ACC112 (cell line): ENCODE measurements around the gene COX10.

Experiments used
- H2AFZ ChIP-seq: fragments of 200-600 bp; sonication (generic); one replicate; pipeline ENCODE4 v1.6.0; 2017; ENCODE audit warnings: antibody characterized with exemption, low read length; ENCODE audit not compliant: unreplicated experiment
- H3K27ac ChIP-seq: fragments of 200-600 bp; sonication (generic); 2 replicates; pipeline ENCODE4 v1.5.1; 2014; ENCODE audit warnings: low read depth, mild to moderate bottlenecking, antibody characterized with exemption, low read length, moderate library complexity
- H3K27me3 ChIP-seq: fragments of 200-600 bp; sonication (generic); 2 replicates; pipeline ENCODE4 v1.6.1; 2014; ENCODE audit warnings: mild to moderate bottlenecking, antibody characterized with exemption, low read length, moderate library complexity, mixed read lengths; ENCODE audit not compliant: insufficient read depth
- H3K36me3 ChIP-seq: fragments of 200-600 bp; sonication (generic); 2 replicates; pipeline ENCODE4 v1.6.1; 2016; ENCODE audit warnings: mild to moderate bottlenecking, antibody characterized with exemption, low read length, moderate library complexity, mixed read lengths; ENCODE audit not compliant: insufficient read depth
- H3K4me1 ChIP-seq: fragments of 200-600 bp; sonication (generic); one replicate; pipeline ENCODE4 v1.6.1; 2016; ENCODE audit warnings: low read length, mixed read lengths; ENCODE audit not compliant: insufficient read depth, unreplicated experiment, control insufficient read depth
- H3K4me3 ChIP-seq: fragments of 200-600 bp; sonication (generic); 2 replicates; pipeline ENCODE4 v1.5.1; 2014; ENCODE audit warnings: mild to moderate bottlenecking, low read depth, low read length
- H3K79me2 ChIP-seq: fragments of 200-600 bp; sonication (generic); one replicate; pipeline ENCODE4 v1.6.0; 2016; ENCODE audit warnings: low read length; ENCODE audit not compliant: control insufficient read depth, unreplicated experiment, insufficient read depth

COX10 gene

DNA sequence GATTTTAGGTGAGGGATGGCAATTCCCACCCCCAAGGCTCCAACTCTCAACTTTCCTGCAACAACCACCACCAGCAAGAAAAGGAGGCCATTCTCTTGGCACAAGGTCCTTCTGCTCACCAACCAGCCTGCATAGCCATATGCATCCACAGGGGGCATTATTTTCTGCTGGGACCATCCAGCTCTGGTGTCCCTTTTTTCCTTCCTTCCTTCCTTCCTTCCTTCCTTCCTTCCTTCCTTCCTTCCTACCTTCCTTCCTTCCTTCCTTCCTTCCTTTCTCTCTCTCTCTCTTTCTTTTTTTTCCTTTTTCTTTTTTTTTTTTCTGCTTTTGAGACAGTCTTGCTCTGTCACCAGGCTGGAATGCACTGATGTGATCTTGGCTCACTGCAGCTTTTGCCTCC is 21.1 kb upstream of the COX10 start:
- Histone ChIP-seq H3K27me3 (no peaks in the 10 kb centered on the region), H3K79me2 (peaks cover 7% of the 10 kb centered on the region), H2AFZ (no peak overlapping the region), H3K4me1 (peaks cover 8% of the 10 kb centered on the region), H3K27ac (no peak overlapping the region), H3K4me3 (no peak overlapping the region), H3K36me3 (no peaks in the 10 kb centered on the region)

DNA sequence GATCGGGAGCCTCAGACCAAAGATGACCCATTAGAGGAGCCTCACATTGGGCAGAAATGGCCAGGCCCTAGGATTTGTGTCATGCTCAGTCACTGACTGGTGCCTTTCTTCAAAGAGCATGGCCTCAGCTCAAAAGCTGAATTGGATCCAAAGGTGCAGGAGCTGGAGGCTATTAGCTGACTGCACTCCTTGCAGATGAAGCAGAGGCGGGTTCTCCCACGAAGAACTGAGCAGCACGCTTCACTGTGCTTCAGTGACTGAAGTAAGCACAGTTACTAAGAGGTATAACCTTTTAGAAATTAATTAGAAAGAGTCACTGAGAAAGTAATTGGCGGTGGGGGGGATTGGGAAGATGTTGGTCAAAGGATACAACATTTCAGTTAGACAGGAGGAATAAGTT is 18.7 kb upstream of the COX10 start:
- no peaks in the 10 kb centered on the region for H3K27me3 ChIP-seq
- no peak overlapping the region for H3K4me3 ChIP-seq
- H3K4me1 ChIP-seq = no peaks in the 10 kb centered on the region
- H3K36me3 ChIP-seq = no peaks in the 10 kb centered on the region
- H3K27ac ChIP-seq = no peak overlapping the region
- no peak overlapping the region for H2AFZ ChIP-seq
- H3K79me2 ChIP-seq = peaks cover 12% of the 10 kb centered on the region

DNA sequence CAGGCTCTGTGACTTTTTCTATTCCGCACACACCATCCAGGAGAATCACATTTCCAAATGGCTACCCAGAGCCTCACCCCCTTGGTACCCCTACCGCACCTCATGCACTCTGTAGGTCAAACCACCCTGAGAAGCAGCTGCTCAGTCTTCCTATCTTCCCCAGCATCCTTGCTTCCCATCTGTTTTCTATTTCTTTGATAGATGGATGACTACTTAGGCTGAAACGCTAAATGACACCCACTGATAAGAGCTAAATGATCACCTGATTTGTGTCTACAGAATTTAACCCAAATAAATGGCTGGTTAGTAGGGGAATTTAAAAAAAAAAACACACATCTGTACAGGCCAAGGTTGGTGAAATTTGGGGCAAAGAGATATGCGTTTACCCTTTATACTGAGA is 17.6 kb upstream of the COX10 start:
- Histone ChIP-seq H3K27me3 (no peaks in the 10 kb centered on the region), H2AFZ (no peak overlapping the region), H3K27ac (no peak overlapping the region), H3K4me1 (no peaks in the 10 kb centered on the region), H3K36me3 (peaks cover 7% of the 10 kb centered on the region; the same call in 1 of the 2 replicates), H3K4me3 (no peak overlapping the region), H3K79me2 (peaks cover 8% of the 10 kb centered on the region)

DNA sequence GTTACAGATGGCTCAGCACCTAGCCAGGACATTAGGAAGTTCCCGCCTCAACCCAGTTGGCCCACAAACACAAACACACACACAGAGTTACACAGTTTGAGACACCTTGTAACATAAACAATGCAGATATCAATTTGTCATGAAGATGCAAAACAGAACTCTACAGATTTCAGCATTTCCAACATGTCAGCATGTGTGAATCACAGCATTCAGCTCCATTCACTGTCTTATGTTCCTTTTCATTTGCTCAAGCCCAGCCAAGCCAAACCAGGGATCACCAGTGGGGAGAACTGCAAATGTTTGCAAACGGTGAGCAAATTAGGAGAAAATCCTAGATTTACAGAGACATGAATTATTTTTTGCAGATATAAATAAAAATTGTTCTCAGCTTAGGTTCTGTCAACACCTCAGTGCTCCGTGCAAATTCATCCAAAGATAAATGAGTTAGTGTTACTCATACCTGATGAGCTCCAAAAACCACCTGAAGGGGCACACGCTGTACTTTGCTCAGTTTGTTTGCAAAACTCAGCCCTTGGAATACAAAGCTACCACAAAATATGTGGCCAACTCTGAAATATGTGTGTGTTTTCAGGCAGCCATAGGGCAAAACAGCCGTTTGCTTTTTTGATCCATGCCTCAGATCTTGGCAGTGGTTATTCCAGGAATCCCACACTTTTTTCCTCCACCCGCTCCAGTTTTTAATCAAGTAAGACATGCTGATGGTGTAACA is 16.3 kb upstream of the COX10 start:
- H3K27ac ChIP-seq = no peak overlapping the region

DNA sequence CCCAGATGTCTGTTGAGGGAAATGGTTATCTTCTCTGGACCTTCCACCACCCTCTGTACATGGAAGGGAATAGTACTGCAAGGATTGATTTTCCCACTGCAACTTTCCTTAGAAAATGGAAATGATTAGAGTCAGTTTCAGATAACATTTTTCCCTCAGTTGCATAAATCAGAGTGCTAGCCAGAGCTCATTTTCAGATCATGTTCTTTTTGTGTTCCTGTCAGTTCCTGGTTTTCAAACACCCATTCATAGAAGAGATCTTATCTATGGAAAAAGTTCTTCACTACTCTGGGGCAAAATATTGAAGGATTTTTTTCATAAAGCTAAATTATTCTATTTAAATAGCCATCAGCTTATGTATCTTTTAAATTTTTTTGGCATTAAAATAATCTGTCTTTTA is 11.7 kb upstream of the COX10 start:
- H3K4me1 ChIP-seq = peaks cover 19% of the 10 kb centered on the region
- H2AFZ ChIP-seq = no peak overlapping the region
- no peak overlapping the region for H3K27ac ChIP-seq
- no peak overlapping the region for H3K4me3 ChIP-seq
- peaks cover 11% of the 10 kb centered on the region; the same call in 1 of the 2 replicates for H3K36me3 ChIP-seq
- H3K27me3 ChIP-seq = no peaks in the 10 kb centered on the region
- H3K79me2 ChIP-seq = peaks cover 28% of the 10 kb centered on the region

More for the DNA sequence above, 16.3 kb upstream of the COX10 start:
- Histone ChIP-seq H2AFZ (no peak overlapping the region), H3K27me3 (no peaks in the 10 kb centered on the region), H3K36me3 (peaks cover 11% of the 10 kb centered on the region; the same call in 1 of the 2 replicates), H3K4me1 (no peaks in the 10 kb centered on the region), H3K79me2 (peaks cover 11% of the 10 kb centered on the region), H3K4me3 (no peak overlapping the region)

DNA sequence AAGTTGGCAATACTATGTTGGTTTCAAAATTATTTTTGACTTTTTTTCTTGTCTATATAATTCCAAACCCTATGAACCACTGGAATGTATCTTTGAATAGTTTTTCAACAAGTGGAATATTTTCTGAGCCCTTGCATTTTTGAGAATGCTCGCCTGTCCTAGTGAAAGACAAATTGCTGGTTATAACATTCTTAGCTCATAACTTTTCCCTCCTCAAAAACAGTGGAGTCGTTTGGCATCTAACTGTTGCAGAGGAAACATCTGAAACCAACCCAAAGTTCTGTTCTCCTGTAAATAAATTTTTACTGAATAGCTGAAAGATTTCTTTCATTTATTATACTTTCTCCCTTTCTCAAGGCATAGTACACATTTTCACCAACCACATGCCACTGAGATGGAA is 11.3 kb upstream of the COX10 start:
- peaks cover 23% of the 10 kb centered on the region for H3K4me1 ChIP-seq
- peaks cover 28% of the 10 kb centered on the region for H3K79me2 ChIP-seq
- H3K27me3 ChIP-seq = no peaks in the 10 kb centered on the region
- no peak overlapping the region for H2AFZ ChIP-seq
- no peak overlapping the region for H3K4me3 ChIP-seq
- H3K27ac ChIP-seq = no peak overlapping the region
- peaks cover 11% of the 10 kb centered on the region; the same call in 1 of the 2 replicates for H3K36me3 ChIP-seq

DNA sequence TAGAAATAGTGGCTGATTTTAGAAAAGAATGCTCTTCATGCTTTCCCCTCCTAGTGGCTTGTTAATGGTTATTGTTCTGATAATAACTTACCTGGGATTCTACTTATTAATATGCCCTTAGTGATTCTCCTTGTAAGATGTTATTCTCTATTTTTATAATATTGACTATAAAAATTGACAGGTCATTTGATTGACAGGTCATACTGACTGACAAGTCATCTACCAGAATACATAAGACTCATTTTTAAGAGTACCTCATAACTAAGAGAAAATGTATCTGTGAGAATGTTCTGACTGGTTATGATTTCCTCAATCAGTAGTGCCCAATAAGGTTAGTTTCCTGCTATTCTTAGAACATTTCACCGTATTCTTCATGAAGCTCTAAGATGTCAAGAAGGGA is 8.6 kb upstream of the COX10 start:
- Histone ChIP-seq H3K27me3 (no peaks in the 10 kb centered on the region), H3K4me1 (peaks cover 27% of the 10 kb centered on the region), H3K79me2 (peaks cover 28% of the 10 kb centered on the region), H2AFZ (no peak overlapping the region), H3K36me3 (peaks cover 11% of the 10 kb centered on the region; the same call in 1 of the 2 replicates), H3K4me3 (no peak overlapping the region), H3K27ac (0 out of 2 replicates have a peak overlapping the region, but pooled peaks have one; percentile 74)

DNA sequence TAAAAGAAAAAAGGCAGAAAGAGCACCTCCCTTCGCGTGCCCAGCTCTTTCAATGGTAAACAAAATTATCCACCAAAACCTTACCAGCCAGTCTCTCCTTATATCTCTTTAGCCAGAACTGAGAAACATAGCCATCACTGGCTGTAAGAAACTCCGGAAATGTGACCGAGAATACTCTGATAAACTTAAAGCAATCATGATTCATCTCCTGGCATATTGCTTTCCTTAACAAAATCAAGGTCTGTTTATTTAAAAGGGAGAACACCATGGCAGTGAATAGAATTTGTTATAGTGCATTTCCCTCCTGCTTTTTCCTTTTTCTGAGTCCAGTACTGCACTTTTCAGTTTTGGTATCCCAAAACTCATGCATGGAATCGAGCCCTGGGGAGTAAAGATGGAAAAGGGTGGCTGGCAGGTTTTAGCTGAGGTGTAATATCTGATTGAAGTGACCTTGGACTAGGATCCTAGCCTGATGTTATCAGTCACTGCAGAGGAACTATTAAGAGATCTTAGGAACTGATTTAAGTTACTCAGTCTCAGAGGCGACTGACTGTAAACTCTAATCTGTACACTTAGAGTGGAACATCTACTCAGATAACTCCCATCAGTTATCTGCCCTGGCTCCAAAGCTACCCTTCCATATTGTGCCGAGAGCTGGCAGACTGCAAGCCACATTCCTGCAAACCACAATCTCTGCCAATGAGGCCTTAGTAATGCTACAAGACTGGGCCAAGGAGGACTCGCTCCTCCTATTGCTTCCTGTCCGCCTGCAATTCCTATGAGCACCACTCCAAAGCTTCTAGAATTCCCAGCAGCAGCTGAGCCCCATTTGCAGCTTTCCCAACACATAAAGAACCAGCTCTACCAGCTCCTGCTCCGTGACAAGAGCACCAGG is 7.4 kb upstream of the COX10 start:
- Histone ChIP-seq H3K4me1 (peaks cover 27% of the 10 kb centered on the region), H2AFZ (no peak overlapping the region), H3K4me3 (peak overlapping the region; percentile 64), H3K27ac (peak overlapping the region; percentile 74), H3K27me3 (no peaks in the 10 kb centered on the region), H3K36me3 (peaks cover 10% of the 10 kb centered on the region), H3K79me2 (peaks cover 35% of the 10 kb centered on the region)

DNA sequence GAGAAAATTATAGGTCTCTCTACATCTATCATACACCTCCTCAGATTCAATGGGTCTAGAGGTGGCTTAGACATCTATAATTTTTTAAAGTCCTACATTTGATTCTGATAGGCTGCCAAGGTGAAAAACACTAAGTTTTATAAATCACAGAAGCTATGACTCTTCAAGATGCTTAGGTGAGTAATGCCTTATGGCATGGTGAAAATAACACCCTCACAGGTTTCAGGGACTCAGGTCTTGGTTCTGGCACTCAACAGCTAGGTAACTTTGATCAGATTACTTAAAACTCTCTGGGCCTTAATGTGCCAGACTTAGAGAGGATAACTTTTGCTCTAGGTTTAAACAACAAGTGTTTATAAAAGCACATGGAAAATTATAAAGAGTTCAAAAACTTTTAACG is 2.0 kb upstream of the COX10 start:
- Histone ChIP-seq H2AFZ (no peak overlapping the region), H3K4me3 (no peak overlapping the region; the same call in 1 of the 2 replicates), H3K79me2 (peaks cover 59% of the 10 kb centered on the region), H3K4me1 (peaks cover 26% of the 10 kb centered on the region), H3K27me3 (no peaks in the 10 kb centered on the region), H3K36me3 (peaks cover 6% of the 10 kb centered on the region), H3K27ac (no peak overlapping the region)

DNA sequence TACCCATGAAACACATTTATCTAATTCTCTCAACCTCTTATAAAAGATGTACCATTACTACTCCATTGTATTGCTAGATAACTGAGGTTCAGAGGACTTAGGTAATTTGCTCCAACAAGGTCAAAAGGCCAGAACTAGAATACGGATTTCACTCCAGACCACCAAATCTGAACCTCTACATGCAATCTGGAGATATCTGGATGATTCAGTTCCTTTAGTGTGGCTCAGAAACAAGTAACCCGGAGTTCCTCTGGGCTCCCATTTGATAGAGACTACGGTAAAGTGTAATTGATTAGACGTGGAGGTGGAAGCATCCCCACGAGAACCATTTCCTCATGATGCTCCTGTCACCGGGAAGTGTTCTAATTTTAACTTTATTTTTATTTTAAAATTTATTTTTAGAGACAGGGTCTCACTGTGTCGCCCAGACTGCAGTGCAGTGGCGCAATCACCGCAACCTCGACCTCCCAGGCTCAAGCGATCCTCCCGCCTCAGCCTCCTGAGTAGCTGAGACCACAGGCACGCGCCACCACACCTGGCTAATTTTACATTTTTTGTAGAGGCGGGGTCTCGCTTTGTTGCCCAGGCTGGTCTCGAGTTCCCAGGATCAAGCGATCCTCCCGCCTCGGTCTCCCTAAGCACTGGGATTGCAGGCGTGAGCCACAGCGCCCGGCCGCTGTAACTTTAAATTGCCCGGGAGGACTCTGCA is 608 bp upstream of the COX10 start:
- Histone ChIP-seq H3K4me3 (peak overlapping the region; percentile 100), H3K36me3 (peaks cover 6% of the 10 kb centered on the region), H3K27ac (no peak overlapping the region), H3K79me2 (peaks cover 72% of the 10 kb centered on the region), H3K27me3 (no peaks in the 10 kb centered on the region), H2AFZ (peak overlapping the region; percentile 100), H3K4me1 (peaks cover 15% of the 10 kb centered on the region)
